Urinary bladder (tissue), 2 donors: ENCODE data around the gene PCDHA1. TPM values are rescaled to one million over a fixed set of nuclear protein-coding genes. Genes with fewer than 3 reads are reported as not detected.

ENCODE experiments used
- polyA plus RNA-seq: library from polyadenylated mRNA; stranded (reverse); fragments of 200-250 nt; gene quantifications from one replicate; pipeline ENCODE4 v1.2.3, GENCODE V29; 2013
- small RNA-seq: library from RNA; depleted of rRNA; stranded (forward); fragments of <200 nt; gene quantifications from one replicate; pipeline ENCODE3, GENCODE V24; 2014
- total RNA-seq: library from RNA; depleted of rRNA; stranded (reverse); fragments of >200 nt; gene quantifications from one replicate; pipeline ENCODE4 v1.2.3, GENCODE V29; 2014
- donor health status: healthy.

PCDHA1 gene
- total and polyA plus RNA-seq, 2 donors, result 0.03 to 0.21 TPM

Small RNAs within 50 kb of the gene (small RNA-seq; reads per million reads assigned to genes)
- not detected for gene AC010223.1

Other genes with a start within 250 kb of the PCDHA1 start
- 0.69 TPM for gene EIF4EBP3, start 238.5 kb upstream of the PCDHA1 start, total RNA-seq
- gene EIF4EBP3, start 238.5 kb upstream of the PCDHA1 start, polyA plus RNA-seq, result 33.2 TPM
- 13.7 TPM for gene SRA1, start 228.7 kb upstream of the PCDHA1 start, total RNA-seq
- gene SRA1, start 228.7 kb upstream of the PCDHA1 start, polyA plus RNA-seq, result 22.1 TPM
- 15.3 TPM for gene APBB3, start 221.5 kb upstream of the PCDHA1 start, total RNA-seq
- 27.2 TPM for gene APBB3, start 221.5 kb upstream of the PCDHA1 start, polyA plus RNA-seq
- gene SLC35A4, start 221.3 kb upstream of the PCDHA1 start, total RNA-seq, result 17.0 TPM
- 69.7 TPM for gene SLC35A4, start 221.3 kb upstream of the PCDHA1 start, polyA plus RNA-seq
- gene CD14, start 153.0 kb upstream of the PCDHA1 start, total RNA-seq, result 57.6 TPM
- 60.6 TPM for gene CD14, start 153.0 kb upstream of the PCDHA1 start, polyA plus RNA-seq
- gene TMCO6, start 146.7 kb upstream of the PCDHA1 start, total RNA-seq, result 12.2 TPM
- gene TMCO6, start 146.7 kb upstream of the PCDHA1 start, polyA plus RNA-seq, result 22.3 TPM
- 34.7 TPM for gene NDUFA2, start 138.5 kb upstream of the PCDHA1 start, total RNA-seq
- 117 TPM for gene NDUFA2, start 138.5 kb upstream of the PCDHA1 start, polyA plus RNA-seq
- 58.7 TPM for gene IK, start 138.3 kb upstream of the PCDHA1 start, total RNA-seq
- 113 TPM for gene IK, start 138.3 kb upstream of the PCDHA1 start, polyA plus RNA-seq
- 12.7 TPM for gene WDR55, start 121.2 kb upstream of the PCDHA1 start, total RNA-seq
- 13.5 TPM for gene WDR55, start 121.2 kb upstream of the PCDHA1 start, polyA plus RNA-seq
- gene DND1, start 112.6 kb upstream of the PCDHA1 start, total RNA-seq, result not detected
- gene DND1, start 112.6 kb upstream of the PCDHA1 start, polyA plus RNA-seq, result 0.96 TPM
- gene HARS1, start 94.8 kb upstream of the PCDHA1 start, total RNA-seq, result 31.9 TPM
- 50.5 TPM for gene HARS1, start 94.8 kb upstream of the PCDHA1 start, polyA plus RNA-seq
- 28.1 TPM for gene HARS2, start 94.7 kb upstream of the PCDHA1 start, total RNA-seq
- gene HARS2, start 94.7 kb upstream of the PCDHA1 start, polyA plus RNA-seq, result 24.9 TPM
- gene ZMAT2, start 85.7 kb upstream of the PCDHA1 start, total RNA-seq, result 25.9 TPM
- gene ZMAT2, start 85.7 kb upstream of the PCDHA1 start, polyA plus RNA-seq, result 74.1 TPM
- 0.37 TPM for gene PCDHA2, start 8.7 kb downstream of the PCDHA1 start, total RNA-seq
- 0.08 TPM for gene PCDHA2, start 8.7 kb downstream of the PCDHA1 start, polyA plus RNA-seq
- 0.63 TPM for gene PCDHA3, start 14.9 kb downstream of the PCDHA1 start, total RNA-seq
- gene PCDHA3, start 14.9 kb downstream of the PCDHA1 start, polyA plus RNA-seq, result 0.41 TPM
- gene PCDHA4, start 20.9 kb downstream of the PCDHA1 start, total RNA-seq, result 1.1 TPM
- 0.28 TPM for gene PCDHA4, start 20.9 kb downstream of the PCDHA1 start, polyA plus RNA-seq
- gene PCDHA5, start 35.5 kb downstream of the PCDHA1 start, total RNA-seq, result 0.69 TPM
- 0.05 TPM for gene PCDHA5, start 35.5 kb downstream of the PCDHA1 start, polyA plus RNA-seq
- gene PCDHA6, start 41.8 kb downstream of the PCDHA1 start, total RNA-seq, result 0.95 TPM
- 0.22 TPM for gene PCDHA6, start 41.8 kb downstream of the PCDHA1 start, polyA plus RNA-seq
- gene PCDHA7, start 48.1 kb downstream of the PCDHA1 start, total RNA-seq, result 0.26 TPM
- 0.14 TPM for gene PCDHA7, start 48.1 kb downstream of the PCDHA1 start, polyA plus RNA-seq
- 0.21 TPM for gene PCDHA8, start 55.0 kb downstream of the PCDHA1 start, total RNA-seq
- gene PCDHA8, start 55.0 kb downstream of the PCDHA1 start, polyA plus RNA-seq, result 0.06 TPM
- 0.90 TPM for gene PCDHA9, start 62.2 kb downstream of the PCDHA1 start, total RNA-seq
- gene PCDHA9, start 62.2 kb downstream of the PCDHA1 start, polyA plus RNA-seq, result 0.03 TPM
- 1.1 TPM for gene PCDHA10, start 69.8 kb downstream of the PCDHA1 start, total RNA-seq
- gene PCDHA10, start 69.8 kb downstream of the PCDHA1 start, polyA plus RNA-seq, result 0.13 TPM
- gene PCDHA11, start 82.8 kb downstream of the PCDHA1 start, total RNA-seq, result 1.6 TPM
- gene PCDHA11, start 82.8 kb downstream of the PCDHA1 start, polyA plus RNA-seq, result 0.06 TPM
- 0.90 TPM for gene PCDHA12, start 89.2 kb downstream of the PCDHA1 start, total RNA-seq
- 0.03 TPM for gene PCDHA12, start 89.2 kb downstream of the PCDHA1 start, polyA plus RNA-seq
- gene PCDHA13, start 96.0 kb downstream of the PCDHA1 start, total RNA-seq, result 0.74 TPM
- 0.18 TPM for gene PCDHA13, start 96.0 kb downstream of the PCDHA1 start, polyA plus RNA-seq
- gene PCDHAC1, start 140.2 kb downstream of the PCDHA1 start, total RNA-seq, result 1.5 TPM
- 0.13 TPM for gene PCDHAC1, start 140.2 kb downstream of the PCDHA1 start, polyA plus RNA-seq
- 3.0 TPM for gene PCDHAC2, start 180.3 kb downstream of the PCDHA1 start, total RNA-seq
- gene PCDHAC2, start 180.3 kb downstream of the PCDHA1 start, polyA plus RNA-seq, result 0.67 TPM